ENCODE results near the gene MORC1.

MORC1 gene

DNA sequence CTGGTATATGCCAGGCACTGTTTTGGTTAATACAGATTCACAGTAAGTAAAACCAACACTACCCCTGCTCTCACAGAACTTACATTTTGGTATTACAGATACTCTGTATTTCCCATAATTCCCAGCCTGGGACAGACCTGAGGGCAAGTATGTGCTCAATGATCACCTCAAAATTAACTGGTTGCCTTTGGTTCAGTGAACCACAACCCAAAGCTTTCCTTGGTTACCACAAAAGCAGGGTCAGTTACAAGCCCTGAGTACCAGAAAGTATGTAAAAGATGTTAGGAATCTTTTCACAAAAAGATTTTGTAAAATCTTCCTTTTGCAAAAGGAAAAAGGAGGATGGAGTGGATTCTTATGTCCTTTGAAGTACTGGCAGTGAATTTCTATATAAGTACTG is 92.0 kb downstream of the MORC1 start:
- no peak for DNase-seq

DNA sequence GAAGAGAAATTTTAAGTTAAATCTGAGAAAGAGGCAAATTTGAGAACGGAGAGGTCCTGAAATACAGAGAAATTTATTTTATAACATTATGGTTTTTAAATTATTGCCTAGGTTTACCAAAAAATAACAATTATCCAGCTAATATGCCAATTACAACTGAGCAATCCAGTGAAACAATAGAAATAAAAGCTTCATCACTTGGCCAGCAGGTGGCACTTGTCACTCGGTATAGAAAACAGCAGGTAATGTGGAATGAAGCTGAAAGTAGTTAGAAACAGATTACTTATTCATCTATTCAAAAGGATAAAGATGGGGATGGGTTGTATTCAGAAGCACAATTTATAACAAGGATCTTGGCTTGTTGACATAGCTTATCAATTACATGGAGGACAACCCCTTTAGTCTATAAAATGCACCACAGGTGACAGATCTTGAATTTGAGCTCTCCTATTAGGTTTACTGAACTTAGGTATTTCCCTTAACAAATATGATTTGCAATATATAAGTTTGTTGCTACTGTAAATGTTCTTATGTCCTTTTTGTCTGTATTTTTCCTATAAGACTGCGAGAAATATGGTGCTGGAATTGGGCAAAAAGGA is 94.2 kb downstream of the MORC1 start:
- no peak for DNase-seq

DNA sequence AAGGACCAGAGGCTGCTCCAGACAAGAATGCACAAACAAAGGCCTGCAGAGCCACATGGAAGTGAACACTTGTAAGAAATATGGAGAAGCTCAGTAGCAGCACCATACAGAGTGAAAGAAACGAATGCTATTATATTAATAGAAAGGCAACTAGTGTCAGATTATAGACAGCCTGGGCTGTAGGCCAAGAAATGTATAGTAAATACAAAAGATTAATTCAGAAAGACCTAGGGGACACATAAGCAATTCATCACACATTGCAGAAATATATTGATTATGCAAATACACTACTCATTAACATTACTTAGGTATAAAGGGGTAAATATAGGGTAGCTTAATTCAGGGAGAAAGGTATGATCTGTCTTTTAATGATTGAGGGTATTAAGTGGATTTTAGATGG is 94.8 kb downstream of the MORC1 start:
- no peak for DNase-seq

DNA sequence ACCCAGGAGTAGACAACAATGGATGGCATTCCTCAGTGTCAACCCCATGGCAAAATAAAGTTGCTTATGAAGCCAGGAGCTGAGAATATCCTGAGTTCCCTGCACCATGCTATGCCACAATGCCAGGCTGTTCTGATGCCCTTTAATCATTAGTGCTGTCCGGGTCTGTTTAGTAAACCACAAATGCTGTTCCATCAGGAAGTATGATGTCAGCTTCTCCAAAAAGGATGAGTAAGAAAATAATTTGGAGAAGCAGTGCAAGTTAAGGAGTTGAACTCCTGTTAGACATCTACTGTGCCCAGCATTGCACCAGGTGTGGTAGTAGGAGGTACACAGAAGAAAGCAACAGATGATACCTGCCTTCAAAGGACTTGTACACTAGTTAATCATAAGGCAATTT is 96.4 kb downstream of the MORC1 start:
- no peak for DNase-seq

DNA sequence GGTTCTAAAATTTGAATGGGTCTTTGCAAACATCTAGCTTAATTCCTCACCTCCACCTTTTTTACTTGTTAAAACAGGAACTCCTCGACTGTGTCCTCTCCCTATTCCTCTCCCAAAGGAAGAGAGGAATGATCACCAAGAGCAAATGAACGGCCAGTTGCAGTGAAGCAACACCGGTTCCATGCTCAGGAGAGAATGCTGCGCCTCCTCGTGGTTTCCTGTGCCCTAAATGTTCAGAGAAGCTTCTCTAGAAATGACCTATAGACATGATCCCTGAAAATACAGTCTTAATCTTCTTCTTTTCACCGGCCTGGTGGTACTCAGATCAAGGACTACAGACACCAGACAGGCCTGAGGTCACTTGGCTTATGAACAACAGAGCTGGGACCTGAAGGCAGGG is 99.1 kb downstream of the MORC1 start:
- no peak for DNase-seq

DNA sequence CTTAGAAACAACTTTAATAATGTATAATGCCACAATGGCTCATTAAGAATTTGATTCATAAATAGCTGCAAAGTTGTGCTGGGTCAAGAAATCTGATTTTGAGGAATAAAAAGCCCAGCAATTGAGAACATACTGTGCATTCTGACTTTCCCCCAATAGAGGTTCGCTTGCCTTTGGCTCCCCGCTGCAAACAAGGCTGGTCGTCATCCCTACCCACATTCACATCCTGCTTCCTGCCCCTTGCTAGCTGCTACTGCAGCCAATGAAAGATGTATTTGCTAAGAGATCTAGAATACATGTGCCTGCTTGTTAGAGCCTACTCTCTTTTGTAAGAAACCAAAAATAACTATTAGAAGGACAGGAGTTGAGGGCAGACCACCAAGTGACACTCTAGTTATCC is 112.5 kb downstream of the MORC1 start:
- DNase-seq, result no peak

DNA sequence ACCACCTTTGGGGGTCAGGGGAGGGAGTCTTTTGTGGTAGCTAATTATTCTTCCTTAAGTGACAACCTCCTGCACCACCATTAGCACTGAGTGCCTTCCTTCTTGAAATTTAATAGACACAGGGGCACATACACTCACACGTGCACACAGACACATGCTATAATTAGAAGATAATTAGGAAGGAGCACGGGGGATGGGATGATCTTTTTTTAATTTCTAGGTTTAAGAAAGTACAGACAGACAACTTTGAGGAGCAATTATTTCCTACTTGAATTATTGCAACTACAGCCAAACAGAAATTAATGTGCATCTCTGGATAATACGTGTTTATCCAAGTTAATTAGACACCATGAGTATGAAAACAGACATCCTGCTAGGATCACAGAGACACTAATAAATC is 119.5 kb downstream of the MORC1 start:
- no peak for DNase-seq

DNA sequence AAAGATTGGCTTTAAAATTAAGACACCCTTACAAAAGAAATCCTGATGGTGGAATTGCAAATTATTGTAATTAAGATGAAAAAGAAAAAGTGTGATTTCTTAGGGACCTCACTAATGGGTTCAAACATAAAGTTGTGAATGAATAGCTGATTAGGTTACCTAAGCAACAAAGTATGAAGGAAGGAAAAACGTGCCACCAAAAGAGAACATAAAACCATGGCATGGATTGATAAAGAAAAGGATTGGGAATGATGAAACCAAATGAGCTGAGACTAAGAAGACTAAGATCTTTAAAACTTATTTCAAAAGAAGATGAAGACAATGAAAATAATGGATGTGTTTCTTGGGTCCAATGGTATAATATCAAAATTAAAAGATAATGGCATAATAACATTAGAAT is 132.1 kb downstream of the MORC1 start:
- DNase-seq, result no peak

DNA sequence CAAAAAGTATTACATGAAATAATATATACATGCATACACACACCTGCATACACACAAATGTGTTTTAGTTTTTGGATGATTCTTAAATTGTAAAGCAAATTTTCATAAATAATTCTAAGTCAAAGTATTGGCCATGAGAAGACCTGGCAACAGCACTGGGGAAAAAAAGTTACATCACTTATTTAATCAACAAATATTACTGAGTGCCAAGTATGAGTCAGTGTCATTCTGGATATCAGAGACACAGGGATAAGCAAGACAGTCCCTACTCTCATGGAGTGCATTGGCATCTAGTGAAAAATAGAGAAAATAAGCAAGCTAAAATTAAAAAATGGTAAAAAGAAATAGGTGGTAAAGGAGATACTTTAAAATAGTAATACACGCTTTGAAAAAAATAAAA is 134.9 kb downstream of the MORC1 start:
- no peak for DNase-seq

DNA sequence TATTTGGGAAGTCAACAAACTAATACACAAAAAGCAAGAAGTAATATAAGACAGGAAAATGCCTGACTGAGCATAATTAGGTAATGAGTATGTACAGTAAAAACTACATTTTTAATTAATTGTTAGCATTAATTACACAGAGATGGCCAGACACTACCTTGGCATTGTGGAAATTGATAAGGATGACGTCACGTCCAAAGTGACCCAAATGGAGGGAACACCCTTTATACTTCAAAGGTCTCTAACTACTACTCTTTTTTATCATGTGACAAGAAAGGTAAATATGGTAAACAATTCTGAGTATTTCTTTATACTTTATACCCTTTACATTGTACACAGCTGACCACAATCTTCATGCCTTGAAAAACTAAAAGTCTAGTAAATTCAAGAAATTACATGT is 141.9 kb downstream of the MORC1 start:
- no peak for DNase-seq

DNA sequence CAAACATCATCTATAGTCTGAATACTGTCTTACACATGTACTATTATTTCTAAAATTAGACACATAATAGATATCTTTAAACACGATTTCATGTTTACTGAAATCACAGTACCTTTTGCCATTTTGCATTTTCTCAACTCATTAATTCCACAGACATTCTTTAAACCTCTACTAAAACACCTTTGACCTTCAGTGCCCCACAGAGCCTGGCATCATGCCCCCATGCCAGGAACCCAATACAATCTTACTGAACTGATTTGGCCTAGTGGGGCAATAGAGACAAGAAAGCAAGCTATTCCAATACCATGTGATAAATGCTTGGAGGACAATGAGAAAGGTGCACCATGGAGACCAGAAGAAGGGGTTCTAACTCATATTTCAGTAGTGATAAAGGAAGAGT is 144.9 kb downstream of the MORC1 start:
- DNase-seq, result no peak

DNA sequence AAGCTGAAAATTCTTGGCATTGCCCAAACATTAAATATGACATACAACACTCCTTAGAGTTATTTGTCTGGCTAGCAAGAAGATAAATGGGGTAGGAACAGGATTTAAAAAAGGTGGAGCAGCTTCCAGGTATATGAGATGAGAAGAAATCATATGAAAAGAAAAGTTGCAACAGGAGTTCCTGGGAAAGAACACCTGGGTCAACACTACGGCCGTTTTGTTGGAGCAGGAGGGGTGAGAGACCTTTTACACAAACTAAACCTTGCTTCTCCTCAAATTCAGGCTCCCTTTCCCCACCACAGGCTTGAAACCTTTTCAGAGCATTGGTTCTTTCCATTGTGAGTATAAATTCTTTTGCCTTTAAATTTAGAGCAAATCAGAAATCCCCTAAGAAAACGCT is 145.5 kb downstream of the MORC1 start:
- no peak for DNase-seq

DNA sequence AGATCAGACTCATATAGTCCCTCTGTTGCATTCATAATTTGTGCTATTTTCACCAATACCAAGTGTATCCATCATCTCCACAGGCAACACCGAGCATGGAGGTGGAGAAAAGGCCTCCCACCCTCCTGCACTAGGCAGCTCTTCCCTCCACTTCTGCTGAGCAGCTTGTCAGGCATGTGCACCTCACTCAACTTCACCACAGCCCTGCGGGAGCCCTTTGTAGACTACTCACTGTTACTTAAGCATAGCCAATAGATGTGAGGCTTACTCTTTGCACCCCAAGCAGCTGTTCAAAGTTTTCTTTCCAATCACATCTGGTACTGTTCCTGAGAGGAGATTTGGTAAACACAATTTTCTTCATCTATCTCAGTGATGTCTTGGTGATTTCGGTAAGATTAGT is 147.4 kb downstream of the MORC1 start:
- no peak for DNase-seq

DNA sequence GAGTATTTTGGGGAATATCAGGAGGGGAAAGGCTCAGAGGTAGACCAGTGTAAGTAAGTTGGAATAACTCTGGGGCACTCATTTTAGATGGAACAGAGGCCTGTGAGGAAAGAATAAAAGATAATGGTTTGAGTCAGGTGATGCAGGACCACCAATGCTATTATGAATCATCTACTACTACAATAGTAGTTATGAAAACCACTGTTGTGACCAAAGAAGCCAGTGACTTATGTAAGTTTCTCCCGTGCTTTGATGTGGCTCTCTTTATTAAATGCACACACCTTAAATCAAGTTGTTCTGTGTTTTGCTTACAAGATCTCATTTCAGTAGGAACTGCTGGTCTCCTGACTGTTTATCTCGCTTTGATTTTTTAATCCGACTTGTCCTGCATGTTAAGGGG is 151.2 kb downstream of the MORC1 start:
- DNase-seq, result no peak

DNA sequence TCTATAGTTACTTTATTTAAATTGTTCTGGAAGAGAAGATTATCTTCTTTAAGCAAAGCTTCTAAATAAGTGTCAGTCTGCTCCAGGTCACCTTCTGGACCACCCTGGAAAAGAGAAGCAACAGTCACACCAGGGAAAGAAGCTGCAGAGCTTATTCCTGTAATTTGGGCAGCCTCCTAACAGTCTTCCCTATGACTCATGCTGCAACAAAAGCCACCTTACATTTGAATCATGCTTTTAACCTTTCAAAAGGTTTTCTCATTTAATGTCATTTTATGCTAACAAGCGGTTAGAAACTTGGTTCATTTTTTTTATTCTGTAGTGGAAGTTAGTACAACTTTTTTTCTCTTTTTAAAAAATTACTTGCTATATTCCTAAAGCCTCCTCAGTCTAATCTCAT is 158.9 kb downstream of the MORC1 start:
- DNase-seq, result no peak

DNA sequence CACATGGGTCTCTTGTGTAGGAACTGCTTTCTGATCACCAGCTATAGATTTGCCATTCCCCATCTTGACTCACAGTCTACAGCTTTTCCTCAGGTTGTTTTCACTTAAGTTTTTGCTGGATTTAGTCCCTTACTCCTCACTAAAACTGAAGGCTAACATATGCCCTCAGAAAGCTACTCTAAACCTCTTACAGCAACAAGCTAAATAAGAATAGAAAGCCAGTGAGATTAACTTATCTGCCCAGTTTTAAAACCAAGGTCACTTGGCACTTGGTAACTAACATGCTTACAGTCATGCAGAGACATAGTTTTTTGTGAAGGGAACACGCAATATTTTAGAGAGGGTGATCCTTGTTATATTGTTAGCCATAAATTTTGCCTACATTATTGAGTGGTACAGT is 164.2 kb downstream of the MORC1 start, which contains the start of gene GUCA1C:
Gene GUCA1C (minus strand): TSS at position 180 of the 400 bp plus-strand sequence. CDS start 117 bp downstream, at position 63.
- DNase-seq, result no peak

DNA sequence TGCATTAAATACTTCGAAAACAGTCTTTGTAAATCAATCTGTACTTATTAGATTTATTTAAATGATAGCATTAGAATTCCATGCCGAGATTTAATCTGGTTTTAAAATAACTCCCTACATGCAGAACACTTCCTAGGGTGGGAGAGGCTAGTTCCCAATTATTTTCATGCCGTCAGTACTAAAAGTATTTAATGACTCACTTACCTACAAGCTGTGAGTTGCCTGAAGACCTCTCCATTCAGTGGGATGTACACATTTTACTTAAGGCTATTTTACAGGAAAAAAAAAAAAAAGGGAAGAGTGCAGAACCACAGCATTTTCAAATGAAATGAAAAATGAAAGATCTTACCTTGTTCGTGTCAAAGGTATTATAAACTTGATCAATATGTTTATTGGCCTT is 164.7 kb downstream of the MORC1 start:
- DNase-seq, result no peak

DNA sequence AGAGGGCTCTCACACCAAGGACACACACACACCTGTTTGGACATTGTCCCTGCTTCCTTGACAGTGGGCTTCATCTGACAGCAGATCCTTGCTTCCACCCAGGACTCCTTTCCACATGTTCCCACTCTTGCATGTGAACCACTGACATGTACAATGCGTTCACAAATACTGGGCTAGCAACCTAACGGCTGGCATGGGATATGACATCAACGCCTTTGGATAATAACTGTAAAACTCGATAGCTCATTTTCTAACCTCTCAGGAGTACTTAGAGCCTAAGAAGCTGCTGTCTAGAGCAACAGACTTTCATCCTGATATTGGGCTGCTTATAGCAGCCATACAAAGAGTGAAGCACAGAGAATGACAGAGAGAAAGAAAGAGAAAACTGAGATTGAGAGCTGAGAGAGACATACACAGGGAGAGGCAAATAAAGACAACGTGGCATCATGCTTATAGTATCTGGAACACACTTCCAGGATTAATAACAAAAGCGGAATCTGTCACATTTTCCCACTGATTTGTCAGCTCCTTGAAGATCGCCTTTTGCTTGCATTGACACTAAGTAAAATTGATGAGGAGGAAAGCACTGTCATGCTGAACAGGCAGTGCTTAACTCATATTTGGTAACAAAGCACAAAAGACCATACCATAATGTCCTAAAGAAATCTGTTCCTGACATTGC is 166.0 kb downstream of the MORC1 start:
- DNase-seq, result no peak

DNA sequence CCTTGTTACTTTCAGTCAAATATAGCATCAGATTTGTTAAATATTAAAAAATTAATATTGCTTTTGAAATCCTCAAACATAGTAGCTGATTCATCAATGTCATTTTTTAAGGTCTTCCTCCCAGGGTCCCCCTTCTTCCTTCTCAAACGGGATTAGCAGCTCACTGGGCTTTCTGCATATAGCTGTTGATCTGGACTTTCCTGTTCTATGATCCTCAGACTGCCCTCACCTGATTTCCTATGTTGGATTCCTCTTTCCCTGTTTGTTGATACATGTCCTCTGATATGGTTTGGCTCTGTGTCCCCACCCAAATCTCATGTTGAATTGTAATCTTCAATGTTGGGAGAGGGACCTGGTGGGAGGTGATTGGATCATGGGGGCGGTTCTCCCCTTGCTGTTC is 170.1 kb downstream of the MORC1 start:
- no peak for DNase-seq

DNA sequence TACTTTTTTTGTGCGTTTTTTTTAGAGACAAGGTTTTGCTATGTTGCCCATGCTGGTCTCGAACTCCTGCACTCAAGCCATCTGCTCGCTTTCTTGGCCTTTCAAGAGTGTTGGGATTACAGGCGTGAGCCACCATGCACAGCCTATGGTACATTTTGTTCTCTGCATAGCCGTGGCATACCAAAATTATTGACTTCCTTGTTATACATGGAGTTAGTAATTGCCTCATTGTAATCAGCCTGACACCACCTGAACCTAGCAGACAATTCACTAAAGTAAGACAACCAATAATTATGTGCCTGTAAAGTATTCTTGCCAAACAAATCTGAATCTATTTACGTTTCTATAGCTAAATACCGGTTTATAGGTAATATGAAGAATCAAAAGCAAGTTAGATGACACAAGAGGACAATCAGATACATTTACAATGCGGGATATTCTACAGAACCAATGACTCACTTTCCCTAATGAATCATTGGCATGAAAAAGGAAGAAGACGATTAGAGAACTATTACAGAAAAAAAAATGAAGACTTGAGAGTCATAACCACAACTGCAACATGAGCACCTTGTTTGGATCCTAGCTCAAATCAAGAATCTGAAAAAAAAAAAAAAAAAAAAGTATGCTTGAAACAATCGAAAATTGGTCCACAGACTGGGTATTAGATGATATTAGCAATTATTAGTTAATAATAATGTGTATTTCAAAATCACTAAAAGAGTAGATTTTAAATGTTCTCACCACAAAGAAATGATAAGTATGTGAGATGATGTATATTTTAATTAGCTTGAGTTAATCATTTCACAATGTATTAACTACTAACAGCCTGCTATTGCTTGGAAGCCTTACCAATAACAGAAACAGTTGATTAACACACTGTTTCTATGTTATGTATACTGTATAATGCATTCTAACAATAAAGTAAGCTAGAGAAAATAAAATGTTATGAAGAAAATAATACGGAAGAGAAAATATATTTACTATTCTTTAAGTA is 171.3 kb downstream of the MORC1 start:
- no peak for DNase-seq

DNA sequence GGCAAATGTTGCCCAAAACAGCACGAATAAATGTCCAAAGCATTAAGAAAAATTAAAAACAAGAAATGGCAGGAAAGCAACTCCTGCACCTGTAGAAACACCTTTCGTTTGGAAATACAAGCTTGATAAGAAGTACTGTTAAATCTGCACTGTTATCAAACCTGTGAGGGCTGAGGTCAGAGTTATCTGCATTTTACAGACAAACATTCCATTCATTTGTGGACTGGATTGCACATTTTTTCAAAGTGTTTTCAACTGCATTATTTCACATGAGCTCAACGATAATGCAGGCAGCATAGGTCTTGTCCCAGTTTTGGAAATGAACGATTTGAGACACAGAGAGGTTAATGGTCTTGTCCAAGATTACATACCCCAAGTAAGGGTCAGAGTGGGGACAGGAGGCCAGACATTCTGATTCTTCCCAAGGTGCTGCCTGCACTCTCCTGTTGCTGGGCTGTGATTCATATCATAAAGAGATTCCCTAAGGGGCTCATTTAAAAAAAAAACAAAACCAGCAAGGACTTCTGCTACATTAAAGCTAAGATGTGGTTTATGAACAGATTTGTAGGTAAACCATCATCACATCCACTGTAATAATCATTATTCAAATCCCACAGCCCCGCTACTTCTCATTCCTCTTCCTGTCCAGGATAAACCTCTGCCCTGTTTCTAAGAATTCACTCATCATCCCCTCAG is 177.2 kb downstream of the MORC1 start:
- no peak for DNase-seq

DNA sequence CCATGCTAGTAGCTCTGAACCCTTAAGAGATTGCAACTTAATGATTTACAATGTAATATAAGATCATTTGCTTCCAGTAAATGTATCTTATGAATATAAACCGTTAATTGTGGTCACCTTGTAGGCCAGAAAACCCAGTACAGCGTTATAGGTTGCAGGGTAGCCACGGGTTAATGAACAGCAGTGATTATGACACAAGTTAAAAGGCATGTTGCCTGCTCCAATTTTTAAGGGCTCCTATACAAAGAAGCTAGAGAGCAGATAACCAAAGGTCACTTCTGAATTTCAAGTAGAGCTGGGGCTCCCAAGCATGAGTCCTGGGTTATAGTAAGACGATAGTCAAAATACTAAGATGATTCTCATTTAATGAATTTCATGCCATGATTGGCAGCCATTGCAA is 177.8 kb downstream of the MORC1 start:
- DNase-seq, result no peak

All from DMS79 (cell line).